M059J (cell line): Measurements from ENCODE around the gene IGFBP3. TPM values are rescaled to one million over a fixed set of nuclear protein-coding genes. Genes with fewer than 3 reads are reported as not detected.

Experiments
- DNase-seq: peaks from one replicate; pipeline ENCODE4 v3.0.0-alpha.2; 2012; ENCODE audit warnings: low read depth
- total RNA-seq: library from RNA; depleted of rRNA; stranded (reverse); fragments of >200 nt; shearing (Covaris generic); gene quantifications from 2 replicates; pipeline ENCODE4 v1.2.3, GENCODE V29; 2014

IGFBP3 gene
- total RNA-seq, 1 experiment from 2014 or later, result 23.3 TPM

GRCh38 chr7:45892407-45893035 lies 28.6 kb downstream of the IGFBP3 start:
- no peak for DNase-seq

GRCh38 chr7:45891462-45892402 lies 29.3 kb downstream of the IGFBP3 start:
- no peak for DNase-seq

GRCh38 chr7:45890902-45891461 lies 30.1 kb downstream of the IGFBP3 start:
- DNase-seq, result peak; percentile 61

- DNase-seq, result no peak
These were observed 30.8 kb downstream of the IGFBP3 start for GRCh38 chr7:45890125-45890901.

GRCh38 chr7:45889367-45890067 lies 31.6 kb downstream of the IGFBP3 start:
- no peak for DNase-seq

- DNase-seq, result no peak
These were observed 32.1 kb downstream of the IGFBP3 start for GRCh38 chr7:45888993-45889366.

GRCh38 chr7:45888185-45888992 lies 32.7 kb downstream of the IGFBP3 start, which contains the start of gene IGFBP1:
Gene IGFBP1, plus strand, starts transcription at chr7:45888488. Its CDS starts 165 bp downstream, at chr7:45888653.
- DNase-seq, result peak; percentile 10

- DNase-seq, result no peak
These were observed 34.0 kb downstream of the IGFBP3 start for GRCh38 chr7:45886931-45887667.

- DNase-seq, result peak; percentile 34
These were observed 35.7 kb downstream of the IGFBP3 start for GRCh38 chr7:45885264-45885882.

- DNase-seq, result no peak
These were observed 36.9 kb downstream of the IGFBP3 start for GRCh38 chr7:45884136-45884535.

GRCh38 chr7:45882465-45882810 lies 38.6 kb downstream of the IGFBP3 start:
- DNase-seq, result no peak

- peak; percentile 25 for DNase-seq
These were observed 39.2 kb downstream of the IGFBP3 start for GRCh38 chr7:45881759-45882464.

- DNase-seq, result no peak
These were observed 39.8 kb downstream of the IGFBP3 start for GRCh38 chr7:45881280-45881758.

GRCh38 chr7:45880433-45880860 lies 40.6 kb downstream of the IGFBP3 start:
- no peak for DNase-seq

GRCh38 chr7:45878457-45879144 lies 42.5 kb downstream of the IGFBP3 start:
- no peak for DNase-seq

GRCh38 chr7:45876519-45876918 lies 44.6 kb downstream of the IGFBP3 start:
- no peak for DNase-seq

GRCh38 chr7:45874408-45875131 lies 46.5 kb downstream of the IGFBP3 start:
- peak; percentile 88 for DNase-seq
